Activated CD8-positive, alpha-beta T cell treated with anti-CD3 and anti-CD28 coated beads for 36 hours (primary cell): Measurements from ENCODE around the gene TOR2A. TPM values are rescaled to one million over a fixed set of nuclear protein-coding genes. Genes with fewer than 3 reads are reported as not detected.

Experiments
- ATAC-seq: fragments of 200-7000 bp; cut with Tn5 transposase; one replicate; pipeline ENCODE4 v1.10.0; 2021; ENCODE audit warnings: mild to moderate bottlenecking, moderate library complexity
- CTCF ChIA-PET: fragments of 350-600 bp; sonication (Branson Sonifier 250); formaldehyde crosslinking; loops from one replicate; lab custom pipeline; 2021; ENCODE audit warnings: antibody characterized with exemption; lab: Charles Lee
- POLR2A ChIA-PET: fragments of 350-600 bp; sonication (Branson Sonifier 250); formaldehyde crosslinking; loops from one replicate; lab custom pipeline; 2021; ENCODE audit warnings: antibody characterized with exemption; lab: Charles Lee
- DNase-seq: peaks from one replicate; pipeline ENCODE4 v3.0.0-alpha.2; 2020
- H3K27ac Mint-ChIP-seq: one replicate; pipeline ENCODE4 v1.8.0; 2021; ENCODE audit warnings: mild to moderate bottlenecking, mixed read lengths
- H3K27me3 Mint-ChIP-seq: one replicate; pipeline ENCODE4 v1.8.0; 2021; ENCODE audit warnings: mixed read lengths
- H3K36me3 Mint-ChIP-seq: one replicate; pipeline ENCODE4 v1.8.0; 2021; ENCODE audit warnings: low read depth, mixed read lengths
- H3K4me1 Mint-ChIP-seq: one replicate; pipeline ENCODE4 v1.8.0; 2021; ENCODE audit warnings: low read depth, mixed read lengths
- H3K4me3 Mint-ChIP-seq: one replicate; pipeline ENCODE4 v1.8.0; 2021; ENCODE audit warnings: mild to moderate bottlenecking, moderate library complexity, mixed read lengths
- H3K9me3 Mint-ChIP-seq: one replicate; pipeline ENCODE4 v1.8.0; 2021; ENCODE audit warnings: mixed read lengths
- intact Hi-C: fragments of 100-400 bp; cut with micrococcal nuclease; formaldehyde crosslinking; loops from one replicate; pipeline ENCODE4 v1.10.0; 2022
- total RNA-seq, 2 experiments: library from RNA; stranded (reverse); gene quantifications; one replicate each; pipeline ENCODE4 v1.2.3, GENCODE V29; 2021
- TF ChIP-seq, protein P1 (sequence below): fragments of 200-600 bp; IDR thresholded peaks from one replicate; pipeline ENCODE4 v1.8.0; 2022; ENCODE audit warnings: antibody characterized with exemption, mild to moderate bottlenecking

Gene TOR2A
- total RNA-seq, 2 experiments from 2014 or later, result 14.4 to 16.1 TPM

DNA sequence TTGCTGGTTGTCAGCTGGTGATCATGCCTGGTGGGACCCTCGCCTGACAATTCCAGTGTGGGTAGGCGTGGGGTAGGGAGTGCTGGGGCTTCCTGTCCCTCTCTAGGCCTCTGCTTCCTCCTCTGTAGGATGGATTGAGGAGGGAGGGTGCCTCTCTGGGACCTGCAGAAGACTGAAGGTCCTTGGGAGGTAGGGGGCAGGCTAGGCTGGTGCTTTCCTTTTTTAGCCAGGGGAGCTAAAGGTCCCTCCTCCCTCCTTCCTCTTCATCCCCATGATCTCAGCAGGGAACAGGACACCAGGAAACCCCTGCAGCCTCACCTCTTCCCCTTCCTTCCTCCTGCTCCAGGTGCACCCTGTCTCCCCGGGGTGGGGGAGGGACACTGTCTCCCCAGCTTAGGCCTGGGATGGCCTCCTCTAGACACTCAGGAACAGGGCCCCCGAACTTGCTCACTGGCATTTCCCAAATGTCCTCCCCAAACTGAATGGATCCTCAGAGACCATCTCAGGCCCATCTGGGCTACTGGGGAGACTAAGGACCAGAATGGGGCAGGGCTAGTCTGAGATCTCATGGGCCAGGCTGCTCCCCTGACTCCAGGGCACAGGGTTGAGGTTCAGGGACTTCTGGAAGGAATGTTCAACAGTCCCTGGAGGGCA lies 35.0 kb upstream of the TOR2A start:
- DNase-seq (no peak), ATAC-seq (no peak)
- Mint-ChIP-seq H3K36me3 (peaks cover 52% of the 10 kb centered on the region), H3K4me3 (peak overlapping the region; percentile 83), H3K4me1 (peaks cover 66% of the 10 kb centered on the region), H3K9me3 (no peaks in the 10 kb centered on the region), H3K27ac (peak overlapping the region; percentile 87), H3K27me3 (no peaks in the 10 kb centered on the region)
- TF ChIP-seq, protein P1, sequence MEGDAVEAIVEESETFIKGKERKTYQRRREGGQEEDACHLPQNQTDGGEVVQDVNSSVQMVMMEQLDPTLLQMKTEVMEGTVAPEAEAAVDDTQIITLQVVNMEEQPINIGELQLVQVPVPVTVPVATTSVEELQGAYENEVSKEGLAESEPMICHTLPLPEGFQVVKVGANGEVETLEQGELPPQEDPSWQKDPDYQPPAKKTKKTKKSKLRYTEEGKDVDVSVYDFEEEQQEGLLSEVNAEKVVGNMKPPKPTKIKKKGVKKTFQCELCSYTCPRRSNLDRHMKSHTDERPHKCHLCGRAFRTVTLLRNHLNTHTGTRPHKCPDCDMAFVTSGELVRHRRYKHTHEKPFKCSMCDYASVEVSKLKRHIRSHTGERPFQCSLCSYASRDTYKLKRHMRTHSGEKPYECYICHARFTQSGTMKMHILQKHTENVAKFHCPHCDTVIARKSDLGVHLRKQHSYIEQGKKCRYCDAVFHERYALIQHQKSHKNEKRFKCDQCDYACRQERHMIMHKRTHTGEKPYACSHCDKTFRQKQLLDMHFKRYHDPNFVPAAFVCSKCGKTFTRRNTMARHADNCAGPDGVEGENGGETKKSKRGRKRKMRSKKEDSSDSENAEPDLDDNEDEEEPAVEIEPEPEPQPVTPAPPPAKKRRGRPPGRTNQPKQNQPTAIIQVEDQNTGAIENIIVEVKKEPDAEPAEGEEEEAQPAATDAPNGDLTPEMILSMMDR, result no peak
- ChIA-PET CTCF (interaction anchor here (1.5 to 16.0 kb wide), 5 partner anchors 13 to 151 kb away, joined by 6 to 144 read pairs (median 7); partner anchors contain the start of genes CDK9, SH2D3C and TOR2A), POLR2A (interaction anchor here (2.0 to 7.5 kb wide), 3 partner anchors 9 to 35 kb away, joined by 8 to 56 read pairs (median 35); partner anchors contain the start of genes CDK9, SH2D3C and TOR2A)
- intact Hi-C loops, result no loop called here

DNA sequence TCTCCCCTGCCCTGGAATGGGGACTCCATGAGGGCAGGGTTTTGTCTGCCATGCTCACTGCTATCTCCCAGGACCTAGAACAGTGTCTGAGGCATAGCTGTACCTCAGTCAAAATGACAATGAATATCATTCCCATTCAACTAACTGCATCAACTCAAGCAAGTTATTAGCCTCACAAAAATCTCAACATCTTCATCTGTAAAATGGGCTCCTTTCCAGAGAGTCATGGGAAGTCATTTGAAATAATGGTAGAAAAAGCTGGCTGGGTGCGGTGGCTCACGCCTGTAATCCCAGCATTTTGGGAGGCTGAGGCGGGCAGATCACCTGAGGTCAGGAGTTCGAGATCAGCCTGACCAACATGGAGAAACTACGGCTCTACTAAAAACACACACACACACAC lies 34.0 kb upstream of the TOR2A start:
- H3K27ac Mint-ChIP-seq, result peak overlapping the region; percentile 71

GRCh38 chr9:127768698-127769097 lies 33.6 kb upstream of the TOR2A start:
- Mint-ChIP-seq H3K27me3 (no peaks in the 10 kb centered on the region), H3K4me3 (peak overlapping the region; percentile 15), H3K4me1 (peaks cover 66% of the 10 kb centered on the region), H3K27ac (peak overlapping the region; percentile 71), H3K9me3 (no peaks in the 10 kb centered on the region), H3K36me3 (peaks cover 51% of the 10 kb centered on the region)
- intact Hi-C loops, result no loop called here
- CTCF ChIA-PET, result interaction anchor here (1.9 to 16.0 kb wide), 4 partner anchors 14 to 101 kb away, joined by 6 to 144 read pairs (median 23); partner anchors contain the start of genes CDK9, SH2D3C and TOR2A
- POLR2A ChIA-PET, result interaction anchor here (0.6 to 7.5 kb wide), 8 partner anchors 7 to 318 kb away, joined by 3 to 56 read pairs (median 7); partner anchors contain the start of genes CDK9, LRSAM1, RPL12 and SH2D3C
- DNase-seq, result no peak
- TF ChIP-seq, protein P1, result no peak
- ATAC-seq, result no peak

More for the DNA sequence above, 34.0 kb upstream of the TOR2A start:
- POLR2A ChIA-PET, result interaction anchor here (1.1 to 7.5 kb wide), 4 partner anchors 10 to 103 kb away, joined by 3 to 56 read pairs (median 22); partner anchors contain the start of genes CDK9, SH2D3C and TOR2A
- peaks cover 51% of the 10 kb centered on the region for H3K36me3 Mint-ChIP-seq
- no peak for ATAC-seq
- no peaks in the 10 kb centered on the region for H3K27me3 Mint-ChIP-seq
- CTCF ChIA-PET, result interaction anchor here (1.9 to 16.0 kb wide), 4 partner anchors 14 to 100 kb away, joined by 6 to 144 read pairs (median 23); partner anchors contain the start of genes CDK9, SH2D3C and TOR2A
- DNase-seq, result no peak
- no peaks in the 10 kb centered on the region for H3K9me3 Mint-ChIP-seq
- intact Hi-C loops, result no loop called here
- H3K4me1 Mint-ChIP-seq, result peaks cover 65% of the 10 kb centered on the region
- H3K4me3 Mint-ChIP-seq, result peak overlapping the region; percentile 15
- TF ChIP-seq, protein P1, result no peak

GRCh38 chr9:127767909-127768331 lies 32.8 kb upstream of the TOR2A start:
- ATAC-seq, result no peak
- Mint-ChIP-seq H3K27me3 (no peaks in the 10 kb centered on the region), H3K4me3 (peak overlapping the region; percentile 17), H3K4me1 (peaks cover 70% of the 10 kb centered on the region), H3K27ac (peak overlapping the region; percentile 94), H3K36me3 (peaks cover 49% of the 10 kb centered on the region), H3K9me3 (no peaks in the 10 kb centered on the region)
- CTCF ChIA-PET, result interaction anchor here (5.4 to 16.0 kb wide), 3 partner anchors 15 to 102 kb away, joined by 40 to 144 read pairs (median 45); partner anchors contain the start of genes CDK9, SH2D3C and TOR2A
- intact Hi-C loops, result no loop called here
- no peak for DNase-seq
- TF ChIP-seq, protein P1, result no peak
- POLR2A ChIA-PET, result interaction anchor here (1.5 to 7.5 kb wide), 5 partner anchors 8 to 317 kb away, joined by 3 to 56 read pairs (median 8); partner anchors contain the start of genes CDK9, LRSAM1, RPL12 and SH2D3C
